Neural cell (in vitro differentiated cells): ENCODE results near the gene NFAM1. TPM values are rescaled to one million over a fixed set of nuclear protein-coding genes. Genes with fewer than 3 reads are reported as not detected.

Source experiments
- H2AFZ ChIP-seq: fragments of 200-600, 300-800 bp; sonication (generic), shearing (Covaris generic); 2 replicates; pipeline ENCODE4 v1.6.0; 2014; ENCODE audit warnings: low read depth, mild to moderate bottlenecking, antibody characterized with exemption, low read length, moderate library complexity
- H3F3A ChIP-seq: fragments of 200-600 bp; shearing (Covaris generic); 2 replicates; pipeline ENCODE4 v1.6.1; 2016; ENCODE audit warnings: mild to moderate bottlenecking, moderate library complexity, mixed read lengths, antibody characterized with exemption, low read length; ENCODE audit not compliant: insufficient read depth, poor library complexity, severe bottlenecking
- H3K27ac ChIP-seq: fragments of 200-600, 300-800 bp; sonication (generic), shearing (Covaris generic); 2 replicates; pipeline ENCODE4 v1.5.1; 2014; ENCODE audit warnings: mild to moderate bottlenecking, low read length, moderate library complexity
- H3K27me3 ChIP-seq: fragments of 300-800, 200-600 bp; sonication (generic), shearing (Covaris generic); 2 replicates; pipeline ENCODE4 v1.6.0; 2014; ENCODE audit warnings: mild to moderate bottlenecking, low read depth, low read length, moderate library complexity; ENCODE audit not compliant: insufficient read depth
- H3K36me3 ChIP-seq: fragments of 300-800, 200-600 bp; sonication (generic), shearing (Covaris generic); 2 replicates; pipeline ENCODE4 v1.5.1; 2014; ENCODE audit warnings: mild to moderate bottlenecking, antibody characterized with exemption, low read length, moderate library complexity; ENCODE audit not compliant: insufficient read depth
- H3K4me2 ChIP-seq: fragments of 300-800, 200-600 bp; sonication (generic), shearing (Covaris generic); 2 replicates; pipeline ENCODE4 v1.6.0; 2014; ENCODE audit warnings: mild to moderate bottlenecking, low read length
- H3K4me3 ChIP-seq: fragments of 300-800, 200-600 bp; sonication (generic), shearing (Covaris generic); 2 replicates; pipeline ENCODE4 v1.5.1; 2014; ENCODE audit warnings: mild to moderate bottlenecking, low read length, moderate library complexity
- H3K79me2 ChIP-seq: fragments of 200-600 bp; shearing (Covaris generic); replicated peaks from 2 replicates; pipeline ENCODE4 v1.6.0; 2014; ENCODE audit warnings: mild to moderate bottlenecking, low read length, moderate library complexity; ENCODE audit not compliant: insufficient read depth
- H3K9ac ChIP-seq: fragments of 300-800, 200-600 bp; sonication (generic), shearing (Covaris generic); 2 replicates; pipeline ENCODE4 v1.6.1; 2016; ENCODE audit warnings: mild to moderate bottlenecking, low read length, mixed read lengths
- H3K9me2 ChIP-seq: fragments of 200-600 bp; shearing (Covaris generic); 2 replicates; pipeline ENCODE4 v1.6.1; 2016; ENCODE audit warnings: mild to moderate bottlenecking, low read length, mixed read lengths; ENCODE audit not compliant: insufficient read depth
- H3K9me3 ChIP-seq: fragments of 200-600, 300-800 bp; sonication (generic), shearing (Covaris generic); 2 replicates; pipeline ENCODE4 v1.6.1; 2016; ENCODE audit warnings: mild to moderate bottlenecking, mixed run types, low read length, moderate library complexity, mixed read lengths
- H4K20me1 ChIP-seq: fragments of 200-600 bp; shearing (Covaris generic); 2 replicates; pipeline ENCODE4 v1.6.1; 2016; ENCODE audit warnings: mild to moderate bottlenecking, mixed run types; ENCODE audit not compliant: insufficient read depth
- EP300 ChIP-seq: fragments of 450-650 bp; conservative IDR thresholded peaks from 2 replicates; pipeline ENCODE4 v1.6.1; 2014; ENCODE audit warnings: antibody characterized with exemption, mild to moderate bottlenecking, moderate library complexity; ENCODE audit not compliant: poor library complexity, severe bottlenecking
- EZH2 ChIP-seq: fragments of 200-600, 300-800 bp; shearing (Covaris generic), sonication (generic); IDR thresholded peaks from 2 replicates; pipeline ENCODE4 v1.6.1; 2014; ENCODE audit warnings: antibody characterized with exemption, low read length, borderline replicate concordance, mild to moderate bottlenecking; ENCODE audit not compliant: insufficient read depth, poor library complexity, severe bottlenecking
- MXI1 ChIP-seq: fragments of 450-650 bp; conservative IDR thresholded peaks from 2 replicates; pipeline ENCODE4 v1.6.1; 2014; ENCODE audit warnings: antibody characterized with exemption, mild to moderate bottlenecking; ENCODE audit not compliant: poor library complexity, severe bottlenecking
- POLR2AphosphoS5 ChIP-seq: IDR thresholded peaks from 2 replicates; pipeline ENCODE4 v1.6.1; 2012
- RAD21 ChIP-seq: fragments of 450-650 bp; conservative IDR thresholded peaks from 2 replicates; pipeline ENCODE4 v1.6.1; 2014; ENCODE audit warnings: antibody characterized with exemption, mild to moderate bottlenecking, moderate library complexity
- SMC3 ChIP-seq: fragments of 450-650 bp; conservative IDR thresholded peaks from 2 replicates; pipeline ENCODE4 v1.6.1; 2014; ENCODE audit warnings: antibody characterized with exemption, mild to moderate bottlenecking, moderate library complexity; ENCODE audit not compliant: poor library complexity
- TAF1 ChIP-seq: IDR thresholded peaks from 2 replicates; pipeline ENCODE4 v1.6.1; 2012; ENCODE audit warnings: low read depth
- polyA minus RNA-seq: library from RNA; depleted of rRNA, polyadenylated mRNA; stranded (reverse); fragments of >200 nt; gene quantifications from 2 replicates; pipeline ENCODE4 v1.2.3, GENCODE V29; 2014
- polyA plus RNA-seq: library from polyadenylated mRNA; depleted of rRNA; stranded (reverse); fragments of >200 nt; gene quantifications from 2 replicates; pipeline ENCODE4 v1.2.3, GENCODE V29; 2014
- TF ChIP-seq, protein P1 (sequence below): IDR thresholded peaks from 2 replicates; pipeline ENCODE4 v1.6.1; 2012; ENCODE audit warnings: borderline replicate concordance
- TF ChIP-seq, protein P2 (sequence below): fragments of 450-650 bp; IDR thresholded peaks from 2 replicates; pipeline ENCODE4 v1.5.1; 2014; ENCODE audit warnings: antibody characterized with exemption, mild to moderate bottlenecking, moderate library complexity; ENCODE audit not compliant: poor library complexity, severe bottlenecking

The NFAM1 gene, protein sequence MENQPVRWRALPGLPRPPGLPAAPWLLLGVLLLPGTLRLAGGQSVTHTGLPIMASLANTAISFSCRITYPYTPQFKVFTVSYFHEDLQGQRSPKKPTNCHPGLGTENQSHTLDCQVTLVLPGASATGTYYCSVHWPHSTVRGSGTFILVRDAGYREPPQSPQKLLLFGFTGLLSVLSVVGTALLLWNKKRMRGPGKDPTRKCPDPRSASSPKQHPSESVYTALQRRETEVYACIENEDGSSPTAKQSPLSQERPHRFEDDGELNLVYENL
- polyA plus RNA-seq (0.05 TPM in 1 of 2 replicates, not detected in the other), polyA minus RNA-seq (0.23 and 0.24 TPM in 2 replicates)

DNA sequence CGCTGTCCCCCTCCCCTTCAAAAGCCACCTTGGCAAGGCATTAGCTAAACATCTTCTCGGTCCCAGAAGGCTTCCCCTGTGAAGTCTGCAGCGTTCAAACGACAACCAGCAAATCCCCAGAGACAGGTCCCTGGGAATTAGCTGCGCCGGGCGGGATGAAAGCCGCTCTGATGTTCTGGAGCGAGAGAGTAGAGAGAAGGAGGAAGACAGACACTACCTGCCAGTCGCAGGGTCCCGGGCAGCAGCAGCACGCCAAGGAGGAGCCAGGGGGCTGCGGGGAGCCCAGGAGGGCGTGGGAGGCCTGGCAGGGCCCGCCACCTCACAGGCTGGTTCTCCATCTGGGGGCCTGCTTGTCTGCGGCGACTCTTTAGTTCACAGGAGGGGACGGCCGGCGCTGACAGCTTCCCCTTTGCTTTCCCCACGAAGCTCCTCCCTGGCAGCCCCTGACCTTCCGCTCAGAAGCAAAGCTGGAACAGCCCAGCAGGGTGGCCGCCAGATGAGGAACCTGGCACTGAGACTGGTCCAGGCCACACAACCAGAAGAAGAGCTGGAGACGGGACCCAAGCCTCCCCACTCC is at the start of gene NFAM1:
TSS of gene NFAM1 (minus strand) at position 384 of the 577 bp plus-strand sequence. CDS start at position 338, 46 bp downstream.
- no peaks in the 10 kb centered on the region for H3K79me2 ChIP-seq
- H4K20me1 ChIP-seq: no peaks in the 10 kb centered on the region
- no peaks in the 10 kb centered on the region for H3F3A ChIP-seq
- TF ChIP-seq POLR2AphosphoS5 (peak; percentile 32), TAF1 (no peak), SMC3 (peak; percentile 10), EZH2 (no peak)
- peak within 1 kb of the TSS; percentile 39 for H3K27ac ChIP-seq
- H3K9ac ChIP-seq: peak within 1 kb of the TSS; percentile 17
- H3K36me3 ChIP-seq: no peaks in the 10 kb centered on the region
- peak within 1 kb of the TSS; percentile 34 for H3K4me3 ChIP-seq
- peak within 1 kb of the TSS; percentile 39 for H3K4me2 ChIP-seq
- no peaks in the 10 kb centered on the region for H3K9me3 ChIP-seq
- H3K9me2 ChIP-seq: no peaks in the 10 kb centered on the region
- no peaks in the 10 kb centered on the region for H3K27me3 ChIP-seq
- H2AFZ ChIP-seq: no peak within 1 kb of the TSS

DNA sequence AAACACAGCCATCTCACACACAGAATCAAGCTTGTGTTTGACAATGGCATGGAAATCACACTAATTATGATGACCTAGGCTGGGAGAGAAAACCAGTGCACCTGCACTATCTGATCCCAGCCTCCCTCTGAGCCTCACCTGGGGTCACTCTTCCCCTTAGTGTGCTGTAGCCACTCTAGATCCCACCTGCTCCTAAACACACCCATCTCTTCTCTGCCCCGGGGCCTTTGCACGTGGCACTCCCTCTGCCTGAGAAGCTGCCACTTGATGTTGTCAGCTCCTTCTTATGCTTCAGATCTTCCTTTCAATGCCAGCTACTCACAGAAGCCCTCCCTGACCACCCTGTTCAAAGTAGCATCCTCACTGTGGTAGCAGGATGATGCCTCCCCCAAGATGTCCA is 42.9 kb upstream of the NFAM1 start:
- Histone ChIP-seq H3K27me3 (no peaks in the 10 kb centered on the region), H3K4me2 (no peak overlapping the region), H3F3A (no peaks in the 10 kb centered on the region), H4K20me1 (no peaks in the 10 kb centered on the region), H3K27ac (no peak overlapping the region), H3K9me3 (no peaks in the 10 kb centered on the region), H3K79me2 (no peaks in the 10 kb centered on the region), H3K4me3 (no peak overlapping the region), H2AFZ (no peak overlapping the region), H3K36me3 (no peaks in the 10 kb centered on the region), H3K9ac (no peak overlapping the region), H3K9me2 (no peaks in the 10 kb centered on the region)
- TF ChIP-seq MXI1 (no peak), EZH2 (no peak), TAF1 (no peak), SMC3 (no peak), RAD21 (no peak), EP300 (no peak), POLR2AphosphoS5 (no peak)
- TF ChIP-seq, protein P1, sequence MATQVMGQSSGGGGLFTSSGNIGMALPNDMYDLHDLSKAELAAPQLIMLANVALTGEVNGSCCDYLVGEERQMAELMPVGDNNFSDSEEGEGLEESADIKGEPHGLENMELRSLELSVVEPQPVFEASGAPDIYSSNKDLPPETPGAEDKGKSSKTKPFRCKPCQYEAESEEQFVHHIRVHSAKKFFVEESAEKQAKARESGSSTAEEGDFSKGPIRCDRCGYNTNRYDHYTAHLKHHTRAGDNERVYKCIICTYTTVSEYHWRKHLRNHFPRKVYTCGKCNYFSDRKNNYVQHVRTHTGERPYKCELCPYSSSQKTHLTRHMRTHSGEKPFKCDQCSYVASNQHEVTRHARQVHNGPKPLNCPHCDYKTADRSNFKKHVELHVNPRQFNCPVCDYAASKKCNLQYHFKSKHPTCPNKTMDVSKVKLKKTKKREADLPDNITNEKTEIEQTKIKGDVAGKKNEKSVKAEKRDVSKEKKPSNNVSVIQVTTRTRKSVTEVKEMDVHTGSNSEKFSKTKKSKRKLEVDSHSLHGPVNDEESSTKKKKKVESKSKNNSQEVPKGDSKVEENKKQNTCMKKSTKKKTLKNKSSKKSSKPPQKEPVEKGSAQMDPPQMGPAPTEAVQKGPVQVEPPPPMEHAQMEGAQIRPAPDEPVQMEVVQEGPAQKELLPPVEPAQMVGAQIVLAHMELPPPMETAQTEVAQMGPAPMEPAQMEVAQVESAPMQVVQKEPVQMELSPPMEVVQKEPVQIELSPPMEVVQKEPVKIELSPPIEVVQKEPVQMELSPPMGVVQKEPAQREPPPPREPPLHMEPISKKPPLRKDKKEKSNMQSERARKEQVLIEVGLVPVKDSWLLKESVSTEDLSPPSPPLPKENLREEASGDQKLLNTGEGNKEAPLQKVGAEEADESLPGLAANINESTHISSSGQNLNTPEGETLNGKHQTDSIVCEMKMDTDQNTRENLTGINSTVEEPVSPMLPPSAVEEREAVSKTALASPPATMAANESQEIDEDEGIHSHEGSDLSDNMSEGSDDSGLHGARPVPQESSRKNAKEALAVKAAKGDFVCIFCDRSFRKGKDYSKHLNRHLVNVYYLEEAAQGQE: no peak
- TF ChIP-seq, protein P2, sequence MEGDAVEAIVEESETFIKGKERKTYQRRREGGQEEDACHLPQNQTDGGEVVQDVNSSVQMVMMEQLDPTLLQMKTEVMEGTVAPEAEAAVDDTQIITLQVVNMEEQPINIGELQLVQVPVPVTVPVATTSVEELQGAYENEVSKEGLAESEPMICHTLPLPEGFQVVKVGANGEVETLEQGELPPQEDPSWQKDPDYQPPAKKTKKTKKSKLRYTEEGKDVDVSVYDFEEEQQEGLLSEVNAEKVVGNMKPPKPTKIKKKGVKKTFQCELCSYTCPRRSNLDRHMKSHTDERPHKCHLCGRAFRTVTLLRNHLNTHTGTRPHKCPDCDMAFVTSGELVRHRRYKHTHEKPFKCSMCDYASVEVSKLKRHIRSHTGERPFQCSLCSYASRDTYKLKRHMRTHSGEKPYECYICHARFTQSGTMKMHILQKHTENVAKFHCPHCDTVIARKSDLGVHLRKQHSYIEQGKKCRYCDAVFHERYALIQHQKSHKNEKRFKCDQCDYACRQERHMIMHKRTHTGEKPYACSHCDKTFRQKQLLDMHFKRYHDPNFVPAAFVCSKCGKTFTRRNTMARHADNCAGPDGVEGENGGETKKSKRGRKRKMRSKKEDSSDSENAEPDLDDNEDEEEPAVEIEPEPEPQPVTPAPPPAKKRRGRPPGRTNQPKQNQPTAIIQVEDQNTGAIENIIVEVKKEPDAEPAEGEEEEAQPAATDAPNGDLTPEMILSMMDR: no peak
